CD14-positive monocyte (primary cell): ENCODE measurements around the gene DRP2. TPM values are rescaled to one million over a fixed set of nuclear protein-coding genes. Genes with fewer than 3 reads are reported as not detected.

ENCODE experiments used
- DNase-seq, 3 donors: peaks; one replicate each; pipeline ENCODE4 v3.0.0-alpha.2; 2011 to 2022
- H2AFZ ChIP-seq: 2 replicates; pipeline ENCODE4 v1.6.0; 2012; ENCODE audit warnings: mild to moderate bottlenecking, low read depth, low read length, inconsistent platforms; ENCODE audit not compliant: insufficient read depth, poor library complexity, severe bottlenecking
- H3K27ac ChIP-seq, 2 donors: 1 replicate in 1 of 2; 2 replicates in 1 of 2; pipeline ENCODE4 v1.5.1; 2012 to 2013; ENCODE audit warnings: low read length in 2 of 2, control low read depth in 1 of 2, inconsistent platforms in 1 of 2, low read depth in 1 of 2, mild to moderate bottlenecking in 1 of 2
- H3K27me3 ChIP-seq, 2 donors: one replicate each; pipeline versions ENCODE4 v1.6.0 to v1.6.1; 2011 to 2013; ENCODE audit warnings: low read length in 2 of 2; ENCODE audit not compliant: control insufficient read depth in 2 of 2, insufficient read depth in 2 of 2
- H3K36me3 ChIP-seq, 2 donors: replicated peaks in 1 of 2; 1 replicate in 1 of 2; 2 replicates in 1 of 2; pipeline versions ENCODE4 v1.5.1 to v1.6.1; 2012 to 2013; ENCODE audit warnings: low read length in 2 of 2, control low read depth in 1 of 2, inconsistent platforms in 1 of 2, mild to moderate bottlenecking in 1 of 2; ENCODE audit not compliant: insufficient read depth in 2 of 2, control insufficient read depth in 1 of 2
- H3K4me1 ChIP-seq, 2 donors: 1 replicate in 1 of 2; 2 replicates in 1 of 2; pipeline versions ENCODE4 v1.5.1 to v1.6.1; 2012 to 2013; ENCODE audit warnings: low read length in 2 of 2, control low read depth in 1 of 2, inconsistent platforms in 1 of 2, mild to moderate bottlenecking in 1 of 2, moderate library complexity in 1 of 2; ENCODE audit not compliant: insufficient read depth in 2 of 2, control insufficient read depth in 1 of 2
- H3K4me2 ChIP-seq: replicated peaks from 2 replicates; pipeline ENCODE3; 2012; ENCODE audit warnings: low read length, moderate library complexity, mild to moderate bottlenecking; ENCODE audit not compliant: poor library complexity, severe bottlenecking; ENCODE audit errors: extremely low read depth
- H3K4me3 ChIP-seq, 3 experiments: fragments of 200-600 bp in 1 of 3; sonication (generic) in 1 of 3; replicated peaks in 1 of 3; 1 replicate in 2 of 3; 2 replicates in 1 of 3; pipeline ENCODE4 v1.5.1; 2011 to 2013; ENCODE audit warnings: low read length in 3 of 3, mild to moderate bottlenecking in 3 of 3, control low read depth in 2 of 3, low read depth in 2 of 3, inconsistent platforms in 1 of 3, moderate library complexity in 1 of 3
- H3K79me2 ChIP-seq: 2 replicates; pipeline ENCODE4 v1.6.0; 2012; ENCODE audit warnings: mild to moderate bottlenecking, control low read depth, inconsistent platforms, low read length, moderate library complexity; ENCODE audit not compliant: insufficient read depth
- H3K9ac ChIP-seq: 2 replicates; pipeline ENCODE4 v1.6.0; 2017; ENCODE audit warnings: low read length, mild to moderate bottlenecking; ENCODE audit not compliant: insufficient read depth, poor library complexity, severe bottlenecking
- H3K9me3 ChIP-seq, 2 donors: replicated peaks in 1 of 2; 1 replicate in 1 of 2; 2 replicates in 1 of 2; pipeline versions ENCODE4 v1.5.1 to v1.6.1; 2012 to 2013; ENCODE audit warnings: low read length in 2 of 2, control low read depth in 1 of 2; ENCODE audit not compliant: control insufficient read depth in 1 of 2, insufficient read depth in 1 of 2
- H4K20me1 ChIP-seq: 2 replicates; pipeline ENCODE4 v1.6.0; 2012; ENCODE audit warnings: mild to moderate bottlenecking, low read length, control low read depth, moderate library complexity; ENCODE audit not compliant: insufficient read depth
- H3K27ac Mint-ChIP-seq, 7 donors: one replicate each; pipeline ENCODE4 v1.8.0; 2020; ENCODE audit warnings: mild to moderate bottlenecking in 7 of 7, mixed read lengths in 7 of 7, moderate library complexity in 6 of 7, inconsistent platforms in 2 of 7
- H3K27me3 Mint-ChIP-seq, 3 donors: one replicate each; pipeline ENCODE4 v1.8.0; 2021 to 2022; ENCODE audit warnings: low read depth in 3 of 3, mild to moderate bottlenecking in 3 of 3, mixed read lengths in 3 of 3, moderate library complexity in 3 of 3, inconsistent platforms in 1 of 3
- H3K36me3 Mint-ChIP-seq, 2 donors: one replicate each; pipeline ENCODE4 v1.8.0; 2020; ENCODE audit warnings: mixed read lengths in 2 of 2, inconsistent platforms in 1 of 2, mild to moderate bottlenecking in 1 of 2
- H3K4me1 Mint-ChIP-seq: one replicate; pipeline ENCODE4 v1.8.0; 2020; ENCODE audit warnings: mild to moderate bottlenecking, mixed read lengths
- H3K4me3 Mint-ChIP-seq, 2 donors: one replicate each; pipeline ENCODE4 v1.8.0; 2020; ENCODE audit warnings: mild to moderate bottlenecking in 2 of 2, mixed read lengths in 2 of 2, moderate library complexity in 1 of 2
- H3K9me3 Mint-ChIP-seq, 7 donors: one replicate each; pipeline ENCODE4 v1.8.0; 2020 to 2022; ENCODE audit warnings: mixed read lengths in 7 of 7, mild to moderate bottlenecking in 6 of 7, moderate library complexity in 6 of 7, inconsistent platforms in 2 of 7
- CTCF ChIP-seq: fragments of 200-600 bp; IDR thresholded peaks from one replicate; pipeline ENCODE4 v1.8.0; 2022; ENCODE audit warnings: antibody characterized with exemption, mild to moderate bottlenecking
- WGBS: methylation state at CpG from one replicate; pipeline ENCODE4 v1.1.5; 2013; ENCODE audit warnings: missing lambda C conversion rate; ENCODE audit not compliant: insufficient coverage; 5-methylcytosine and 5-hydroxymethylcytosine counted together
- intact Hi-C, 2 donors: fragments of 100-400 bp; cut with micrococcal nuclease; formaldehyde crosslinking; loops; one replicate each; pipeline versions ENCODE4 v1.15.0 to v1.15.1; 2023
- polyA minus RNA-seq: library from RNA; depleted of rRNA, polyadenylated mRNA; stranded (reverse); fragments of >200 nt; gene quantifications from 2 replicates; pipeline ENCODE4 v1.2.3, GENCODE V29; 2012
- polyA plus RNA-seq, 3 donors: library from polyadenylated mRNA; depleted of rRNA in 1 of 3; unstranded in 2 of 3; stranded (reverse) in 1 of 3; fragments of 300-500 nt in 2 of 3; fragments of >200 nt in 1 of 3; fragmentation: Illumina TruSeq in 2 of 3; gene quantifications; 1 replicate in 2 of 3; 2 replicates in 1 of 3; pipeline ENCODE4 v1.2.3, GENCODE V29; 2012 to 2021
- total RNA-seq, 12 experiments: library from RNA in 1 of 12; stranded (reverse) in 1 of 12; fragments of 120-200 nt in 1 of 12; gene quantifications; one replicate each; pipeline ENCODE4 v1.2.4 and lab custom pipeline; 2013 to 2026; ENCODE audit warnings: mixed read lengths in 6 of 12, inconsistent platforms in 1 of 12

DRP2 gene
- total RNA-seq (2013): not detected
- polyA plus RNA-seq (not detected), polyA minus RNA-seq (not detected in 2 replicates), total RNA-seq (lab: John Stamatoyannopoulos, UW) (0 to 1.7 (median 0) reads per million in 11 experiments)

GRCh38 chrX:101219116-101219863 is at the start of gene DRP2:
Gene DRP2 (plus strand): TSS chrX:101219786. CDS start chrX:101231648, 11,862 bp downstream.
- H2AFZ ChIP-seq: no peak within 1 kb of the TSS
- H3K4me2 ChIP-seq: no peak within 1 kb of the TSS
- H3K9me3 ChIP-seq: no peaks in the 10 kb centered on the region
- H4K20me1 ChIP-seq: no peaks in the 10 kb centered on the region
- H3K27me3 ChIP-seq: peaks cover 0 to 2% of the 10 kb centered on the region in 2 donors
- no peaks in the 10 kb centered on the region for H3K36me3 Mint-ChIP-seq
- H3K79me2 ChIP-seq: no peaks in the 10 kb centered on the region
- peaks cover 2 to 9% (median 8%) of the 10 kb centered on the region in 3 donors for H3K27me3 Mint-ChIP-seq
- no peaks in the 10 kb centered on the region for H3K36me3 ChIP-seq
- H3K4me1 Mint-ChIP-seq: peaks cover 4% of the 10 kb centered on the region
- intact Hi-C loops: no loop called here
- no peak for TF ChIP-seq CTCF
- no CpG with 5 or more reads among the region's 7 CpGs for WGBS
- H3K4me3 Mint-ChIP-seq: peak within 1 kb of the TSS in 1 of 2 donors; percentile 57
- H3K27ac Mint-ChIP-seq: peak within 1 kb of the TSS in 1 of 7 donors; percentile 21
- H3K27ac ChIP-seq: no peak within 1 kb of the TSS
- H3K4me1 ChIP-seq: no peaks in the 10 kb centered on the region
- DNase-seq: peak in 1 of 3 donors; percentile 1
- H3K9me3 Mint-ChIP-seq: peaks cover 0 to 2% (median 0%) of the 10 kb centered on the region in 7 donors
- H3K4me3 ChIP-seq: no peak within 1 kb of the TSS
- no peak within 1 kb of the TSS for H3K9ac ChIP-seq

- Histone ChIP-seq H3K36me3 (no peaks in the 10 kb centered on the region), H2AFZ (no peak overlapping the region), H3K27me3 (no peaks in the 10 kb centered on the region), H3K79me2 (no peaks in the 10 kb centered on the region), H3K27ac (no peak overlapping the region), H3K4me1 (no peaks in the 10 kb centered on the region), H3K9ac (no peak overlapping the region), H3K4me2 (no peak overlapping the region), H3K4me3 (no peak overlapping the region), H3K9me3 (no peaks in the 10 kb centered on the region), H4K20me1 (no peaks in the 10 kb centered on the region)
- H3K4me3 Mint-ChIP-seq: no peak overlapping the region
- H3K9me3 Mint-ChIP-seq: peaks cover 0 to 3% (median 0%) of the 10 kb centered on the region in 7 donors
- H3K36me3 Mint-ChIP-seq: peaks cover 0 to 2% of the 10 kb centered on the region in 2 donors
- intact Hi-C loops: no loop called here
- no peak for DNase-seq
- TF ChIP-seq CTCF: no peak
- peaks cover 0 to 3% (median 0%) of the 10 kb centered on the region in 3 donors for H3K27me3 Mint-ChIP-seq
- H3K4me1 Mint-ChIP-seq: no peaks in the 10 kb centered on the region
- no CpG with 5 or more reads among the region's 4 CpGs for WGBS
- no peak overlapping the region for H3K27ac Mint-ChIP-seq
Measured at GRCh38 chrX:101171883-101172400, 47.6 kb upstream of the DRP2 start.
